OCI-LY1 (cell line): ENCODE results near the gene GADD45A.

Source experiments
- H2AFZ ChIP-seq: fragments of 200-600 bp; sonication (generic), shearing (Covaris generic); 2 replicates; pipeline ENCODE4 v1.6.0; 2014; ENCODE audit warnings: antibody characterized with exemption, mild to moderate bottlenecking, low read length
- H3F3A ChIP-seq: fragments of 200-600 bp; sonication (generic), shearing (Covaris generic); 2 replicates; pipeline ENCODE4 v1.6.0; 2014; ENCODE audit warnings: mild to moderate bottlenecking, antibody characterized with exemption, low read length, moderate library complexity; ENCODE audit not compliant: insufficient read depth
- H3K27ac ChIP-seq: fragments of 200-600 bp; sonication (generic); 2 replicates; pipeline ENCODE4 v1.5.1; 2014; ENCODE audit warnings: low read length, mixed run types, mild to moderate bottlenecking, low read depth; ENCODE audit not compliant: poor library complexity, severe bottlenecking
- H3K27me3 ChIP-seq: fragments of 200-600 bp; sonication (generic); 2 replicates; pipeline ENCODE4 v1.6.0; 2014; ENCODE audit warnings: antibody characterized with exemption, mild to moderate bottlenecking, low read length, moderate library complexity; ENCODE audit not compliant: insufficient read depth
- H3K36me3 ChIP-seq: fragments of 200-600 bp; sonication (generic); 2 replicates; pipeline ENCODE4 v1.6.1; 2014; ENCODE audit warnings: mild to moderate bottlenecking, antibody characterized with exemption, low read length, moderate library complexity, mixed read lengths; ENCODE audit not compliant: insufficient read depth
- H3K4me1 ChIP-seq: fragments of 200-600 bp; sonication (generic); 2 replicates; pipeline ENCODE4 v1.5.1; 2014; ENCODE audit warnings: mild to moderate bottlenecking, low read length, moderate library complexity; ENCODE audit not compliant: insufficient read depth, severe bottlenecking
- H3K4me2 ChIP-seq: fragments of 200-600 bp; sonication (generic), shearing (Covaris generic); 2 replicates; pipeline ENCODE4 v1.6.1; 2014; ENCODE audit warnings: low read length
- H3K4me3 ChIP-seq: fragments of 200-600 bp; sonication (generic); 2 replicates; pipeline ENCODE4 v1.5.1; 2014; ENCODE audit warnings: low read length, low read depth, mild to moderate bottlenecking, mixed read lengths; ENCODE audit not compliant: poor library complexity, severe bottlenecking
- H3K79me2 ChIP-seq: fragments of 200-600 bp; shearing (Covaris generic); 2 replicates; pipeline ENCODE4 v1.6.1; 2016; ENCODE audit warnings: mixed run types, low read length, mixed read lengths; ENCODE audit not compliant: insufficient read depth
- H3K9ac ChIP-seq: fragments of 200-600 bp; sonication (generic), shearing (Covaris generic); 2 replicates; pipeline ENCODE4 v1.6.1; 2014; ENCODE audit warnings: mild to moderate bottlenecking, low read length, mixed read lengths
- H3K9me2 ChIP-seq: fragments of 200-600 bp; sonication (generic), shearing (Covaris generic); 2 replicates; pipeline ENCODE4 v1.6.1; 2014; ENCODE audit warnings: low read depth, mild to moderate bottlenecking, low read length, mixed read lengths
- H3K9me3 ChIP-seq: fragments of 200-600 bp; shearing (Covaris generic); 2 replicates; pipeline ENCODE4 v1.6.1; 2014; ENCODE audit warnings: low read length, mixed read lengths
- H4K20me1 ChIP-seq: fragments of 200-600 bp; sonication (generic), shearing (Covaris generic); 2 replicates; pipeline ENCODE4 v1.6.0; 2016; ENCODE audit warnings: mild to moderate bottlenecking, low read length; ENCODE audit not compliant: insufficient read depth
- EZH2 ChIP-seq: fragments of 200-600 bp; sonication (generic), shearing (Covaris generic); IDR thresholded peaks from 2 replicates; pipeline ENCODE4 v1.8.0; 2017; ENCODE audit warnings: borderline replicate concordance, mixed run types, mild to moderate bottlenecking, antibody characterized with exemption, low read length, moderate library complexity, mixed read lengths
- TF ChIP-seq, protein P1 (sequence below): fragments of 200-600 bp; sonication (generic), shearing (Covaris generic); IDR thresholded peaks from 2 replicates; pipeline ENCODE4 v1.5.1; 2017; ENCODE audit warnings: mild to moderate bottlenecking, antibody characterized with exemption, low read length, moderate library complexity, mixed read lengths

Gene GADD45A

DNA sequence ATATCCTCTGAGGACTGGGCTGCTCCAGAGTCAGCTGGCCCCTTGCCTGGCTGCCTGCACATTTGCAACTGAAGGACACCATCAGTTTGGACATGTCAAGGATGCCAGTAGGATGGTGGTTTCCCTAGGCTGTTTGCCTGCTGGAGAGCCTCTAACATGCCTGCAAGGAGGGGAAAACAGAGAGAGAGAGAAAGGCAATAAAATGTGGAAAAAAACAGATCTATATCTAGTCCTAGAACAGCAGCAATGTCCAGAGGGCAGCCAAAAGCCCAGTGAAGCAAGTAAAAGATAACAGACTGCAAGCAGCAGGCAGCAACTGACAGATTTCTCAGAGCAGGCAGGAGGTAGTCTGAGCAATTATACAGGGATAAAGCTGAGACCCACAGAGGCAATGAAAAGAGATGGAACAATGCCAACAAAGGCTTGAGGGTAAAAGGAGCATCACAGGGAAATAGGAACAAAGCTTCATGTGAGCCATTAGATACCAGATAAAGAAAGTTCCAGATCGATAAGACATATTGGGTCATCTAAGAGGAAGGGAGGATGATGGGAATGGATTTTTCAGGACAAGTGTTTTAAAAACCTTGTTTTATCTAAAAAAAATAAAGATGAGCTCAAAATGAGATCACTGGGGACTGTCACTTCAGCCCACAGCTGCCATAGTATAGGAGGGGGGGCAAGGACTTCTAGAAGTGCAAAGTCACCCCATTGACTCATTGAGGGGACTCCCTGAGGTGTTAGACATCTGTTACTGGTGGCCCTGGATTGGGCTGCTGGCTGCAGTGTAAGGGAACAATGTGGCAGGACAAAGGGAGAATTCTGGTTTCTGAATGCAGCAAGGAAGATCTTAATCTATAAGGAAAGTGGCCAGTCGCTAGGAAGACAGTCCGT is 38.6 kb upstream of the GADD45A start:
- peaks cover 21% of the 10 kb centered on the region for H3K4me1 ChIP-seq
- H3K9ac ChIP-seq = no peak overlapping the region
- H3K27me3 ChIP-seq = no peaks in the 10 kb centered on the region
- H3K9me2 ChIP-seq = no peaks in the 10 kb centered on the region
- no peak overlapping the region for H3K27ac ChIP-seq
- no peak overlapping the region for H3K4me2 ChIP-seq
- H3F3A ChIP-seq = no peaks in the 10 kb centered on the region
- H2AFZ ChIP-seq = no peak overlapping the region
- no peaks in the 10 kb centered on the region for H3K9me3 ChIP-seq
- H3K36me3 ChIP-seq = no peaks in the 10 kb centered on the region
- no peaks in the 10 kb centered on the region for H4K20me1 ChIP-seq
- H3K79me2 ChIP-seq = no peaks in the 10 kb centered on the region
- no peak for TF ChIP-seq EZH2
- TF ChIP-seq, protein P1, sequence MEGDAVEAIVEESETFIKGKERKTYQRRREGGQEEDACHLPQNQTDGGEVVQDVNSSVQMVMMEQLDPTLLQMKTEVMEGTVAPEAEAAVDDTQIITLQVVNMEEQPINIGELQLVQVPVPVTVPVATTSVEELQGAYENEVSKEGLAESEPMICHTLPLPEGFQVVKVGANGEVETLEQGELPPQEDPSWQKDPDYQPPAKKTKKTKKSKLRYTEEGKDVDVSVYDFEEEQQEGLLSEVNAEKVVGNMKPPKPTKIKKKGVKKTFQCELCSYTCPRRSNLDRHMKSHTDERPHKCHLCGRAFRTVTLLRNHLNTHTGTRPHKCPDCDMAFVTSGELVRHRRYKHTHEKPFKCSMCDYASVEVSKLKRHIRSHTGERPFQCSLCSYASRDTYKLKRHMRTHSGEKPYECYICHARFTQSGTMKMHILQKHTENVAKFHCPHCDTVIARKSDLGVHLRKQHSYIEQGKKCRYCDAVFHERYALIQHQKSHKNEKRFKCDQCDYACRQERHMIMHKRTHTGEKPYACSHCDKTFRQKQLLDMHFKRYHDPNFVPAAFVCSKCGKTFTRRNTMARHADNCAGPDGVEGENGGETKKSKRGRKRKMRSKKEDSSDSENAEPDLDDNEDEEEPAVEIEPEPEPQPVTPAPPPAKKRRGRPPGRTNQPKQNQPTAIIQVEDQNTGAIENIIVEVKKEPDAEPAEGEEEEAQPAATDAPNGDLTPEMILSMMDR = no peak
- no peak overlapping the region for H3K4me3 ChIP-seq

DNA sequence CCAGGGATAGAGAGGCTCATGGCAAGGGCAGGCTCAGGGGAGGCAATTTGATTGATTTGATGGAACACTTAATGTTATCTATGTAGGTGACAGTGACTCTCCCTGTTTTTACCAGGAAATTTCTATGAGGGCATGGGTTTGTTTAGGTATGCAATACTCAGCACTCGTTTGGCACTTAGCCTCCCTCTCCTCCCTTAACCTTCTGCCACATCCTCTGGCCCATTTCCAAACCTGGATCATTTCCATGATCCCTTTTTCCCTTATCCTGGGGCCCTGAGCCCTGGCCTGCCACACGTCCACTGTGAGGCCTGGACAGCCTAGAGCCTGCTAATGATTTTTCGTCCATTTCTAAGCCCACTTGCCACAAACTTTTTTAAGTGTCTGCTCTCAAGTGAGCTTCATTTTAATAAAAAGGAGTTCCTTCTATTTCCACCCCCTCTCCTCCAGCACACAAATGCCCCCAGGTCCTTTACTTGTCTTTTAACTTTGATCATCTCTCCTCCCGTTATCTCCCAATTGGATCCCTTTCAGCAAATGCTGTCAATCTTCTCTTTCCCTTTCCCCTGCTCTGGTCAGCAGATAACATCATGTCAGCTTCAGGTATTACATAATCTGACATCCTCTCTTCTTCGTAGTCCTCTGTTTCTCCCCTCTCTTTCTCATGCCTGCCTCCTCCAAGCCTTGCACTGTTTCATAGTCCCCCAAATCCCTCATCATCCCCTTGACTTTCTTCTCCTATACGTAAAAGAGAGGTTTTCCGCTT is 37.8 kb upstream of the GADD45A start:
- H3K27ac ChIP-seq = no peak overlapping the region

DNA sequence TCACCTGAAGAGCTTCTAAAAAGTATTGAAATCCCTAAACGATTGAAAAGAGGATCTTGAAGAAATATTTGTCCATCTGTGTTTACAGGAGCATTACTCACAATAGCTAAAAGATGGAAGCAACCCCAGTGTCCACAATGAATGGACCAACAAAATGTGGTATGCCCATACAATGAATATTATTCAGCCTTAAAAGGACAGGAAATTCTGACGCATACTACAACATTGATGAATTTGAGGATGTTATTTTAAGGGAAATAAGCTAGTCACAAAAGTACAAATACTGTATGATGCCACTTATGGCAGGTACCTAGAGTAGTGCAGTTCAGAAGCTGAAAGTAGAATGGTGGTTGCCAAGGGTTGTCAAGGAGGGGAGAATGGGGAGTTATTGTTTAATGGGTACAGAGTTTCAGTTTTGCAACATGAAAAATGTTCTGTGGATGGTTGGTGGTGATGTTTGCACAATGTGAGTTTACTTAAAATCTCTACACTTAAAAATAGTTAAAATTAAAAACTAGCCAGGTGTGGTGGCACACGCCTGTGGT is 37.1 kb upstream of the GADD45A start:
- H2AFZ ChIP-seq = no peak overlapping the region
- no peak overlapping the region for H3K4me3 ChIP-seq
- H3K36me3 ChIP-seq = no peaks in the 10 kb centered on the region
- H3K27me3 ChIP-seq = no peaks in the 10 kb centered on the region
- no peaks in the 10 kb centered on the region for H3F3A ChIP-seq
- H3K79me2 ChIP-seq = no peaks in the 10 kb centered on the region
- H3K4me1 ChIP-seq = peaks cover 31% of the 10 kb centered on the region
- TF ChIP-seq, protein P1 = no peak
- TF ChIP-seq EZH2 = no peak
- H3K27ac ChIP-seq = no peak overlapping the region
- no peaks in the 10 kb centered on the region for H3K9me3 ChIP-seq
- no peaks in the 10 kb centered on the region for H4K20me1 ChIP-seq
- no peak overlapping the region for H3K4me2 ChIP-seq
- H3K9ac ChIP-seq = no peak overlapping the region
- no peaks in the 10 kb centered on the region for H3K9me2 ChIP-seq

More for the DNA sequence above, 37.8 kb upstream of the GADD45A start:
- H3K4me2 ChIP-seq = no peak overlapping the region
- H3K9me3 ChIP-seq = no peaks in the 10 kb centered on the region
- H3K79me2 ChIP-seq = no peaks in the 10 kb centered on the region
- no peaks in the 10 kb centered on the region for H4K20me1 ChIP-seq
- peaks cover 25% of the 10 kb centered on the region for H3K4me1 ChIP-seq
- TF ChIP-seq, protein P1 = no peak
- TF ChIP-seq EZH2 = no peak
- no peaks in the 10 kb centered on the region for H3F3A ChIP-seq
- H2AFZ ChIP-seq = no peak overlapping the region
- no peak overlapping the region for H3K9ac ChIP-seq
- no peak overlapping the region for H3K4me3 ChIP-seq
- no peaks in the 10 kb centered on the region for H3K27me3 ChIP-seq
- H3K9me2 ChIP-seq = no peaks in the 10 kb centered on the region
- H3K36me3 ChIP-seq = no peaks in the 10 kb centered on the region
